ENCODE data around the gene PNPLA5. TPM values are rescaled to one million over a fixed set of nuclear protein-coding genes. Genes with fewer than 3 reads are reported as not detected.

Gene PNPLA5
- total RNA-seq, 1 donor from 2014 or later = not detected

DNA sequence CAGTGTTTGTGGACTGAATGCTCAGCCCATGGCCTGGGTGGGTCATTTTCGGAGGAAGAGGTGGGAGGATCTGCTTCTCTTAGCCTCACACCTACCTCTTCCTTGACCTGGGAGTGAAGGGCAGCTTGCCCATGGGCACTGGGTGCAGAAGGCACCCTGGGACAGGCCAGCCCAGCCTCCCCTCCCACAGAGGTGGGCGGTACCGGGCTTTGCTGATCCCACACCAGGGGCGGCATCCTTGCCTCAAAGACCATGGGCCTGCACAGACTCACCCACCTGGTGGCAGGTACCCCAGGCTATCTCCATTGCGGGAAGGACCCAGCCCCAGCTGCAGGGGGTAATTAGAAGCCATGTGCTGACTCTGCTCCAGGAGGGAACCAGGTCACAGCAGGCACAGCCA lies 1.5 kb upstream of the PNPLA5 start:
- Mint-ChIP-seq H3K27ac (ENCODE audit: unreplicated experiment) (no peak overlapping the region), H3K4me3 (ENCODE audit: unreplicated experiment) (no peak overlapping the region), H3K9me3 (ENCODE audit: unreplicated experiment) (no peaks in the 10 kb centered on the region), H3K27me3 (ENCODE audit: unreplicated experiment) (peaks cover 42% of the 10 kb centered on the region), H3K36me3 (ENCODE audit: unreplicated experiment) (no peaks in the 10 kb centered on the region), H3K4me1 (ENCODE audit: unreplicated experiment) (no peaks in the 10 kb centered on the region)
- TF ChIP-seq CTCF (IDR thresholded peaks at IDR 0.05) = no peak
- no peak for DNase-seq (ENCODE audit: extremely low spot score, unreplicated experiment)

- Mint-ChIP-seq H3K27ac (ENCODE audit: unreplicated experiment) (no peak overlapping the region), H3K9me3 (ENCODE audit: unreplicated experiment) (no peaks in the 10 kb centered on the region), H3K4me3 (ENCODE audit: unreplicated experiment) (no peak overlapping the region), H3K27me3 (ENCODE audit: unreplicated experiment) (peaks cover 46% of the 10 kb centered on the region), H3K4me1 (ENCODE audit: unreplicated experiment) (no peaks in the 10 kb centered on the region), H3K36me3 (ENCODE audit: unreplicated experiment) (no peaks in the 10 kb centered on the region)
- no peak for TF ChIP-seq CTCF (IDR thresholded peaks at IDR 0.05)
- DNase-seq (ENCODE audit: extremely low spot score, unreplicated experiment) = no peak
Observed at GRCh38 chr22:43892183-43892894, 526 bp upstream of the PNPLA5 start.

DNA sequence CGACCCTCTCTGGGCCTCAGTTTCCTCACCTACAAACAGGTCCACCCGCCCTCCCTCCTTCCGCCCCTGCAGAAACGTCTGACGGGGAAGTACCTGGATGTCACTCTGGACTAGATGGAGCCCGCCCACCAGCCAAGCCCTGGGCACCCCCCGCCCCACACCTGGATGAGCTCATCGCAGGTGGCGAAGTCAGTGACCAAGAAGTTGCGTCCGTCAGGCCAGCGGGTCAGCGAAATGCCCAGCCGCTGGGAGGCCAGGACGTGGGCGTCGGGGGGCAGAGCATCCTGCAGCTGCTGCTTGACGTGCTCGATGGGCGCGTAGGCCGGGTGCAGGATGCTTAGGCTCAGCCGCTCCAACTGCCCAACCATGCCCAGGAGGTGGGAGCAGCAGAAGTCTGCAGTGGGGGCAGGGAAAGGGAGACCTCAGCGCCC lies 897 bp downstream of the PNPLA5 start:
- no peak for TF ChIP-seq CTCF (IDR thresholded peaks at IDR 0.05)
- Mint-ChIP-seq H3K27ac (ENCODE audit: unreplicated experiment) (no peak overlapping the region), H3K4me1 (ENCODE audit: unreplicated experiment) (no peaks in the 10 kb centered on the region), H3K27me3 (ENCODE audit: unreplicated experiment) (peaks cover 49% of the 10 kb centered on the region), H3K4me3 (ENCODE audit: unreplicated experiment) (no peak overlapping the region), H3K36me3 (ENCODE audit: unreplicated experiment) (no peaks in the 10 kb centered on the region), H3K9me3 (ENCODE audit: unreplicated experiment) (no peaks in the 10 kb centered on the region)
- DNase-seq (ENCODE audit: extremely low spot score, unreplicated experiment) = no peak

DNA sequence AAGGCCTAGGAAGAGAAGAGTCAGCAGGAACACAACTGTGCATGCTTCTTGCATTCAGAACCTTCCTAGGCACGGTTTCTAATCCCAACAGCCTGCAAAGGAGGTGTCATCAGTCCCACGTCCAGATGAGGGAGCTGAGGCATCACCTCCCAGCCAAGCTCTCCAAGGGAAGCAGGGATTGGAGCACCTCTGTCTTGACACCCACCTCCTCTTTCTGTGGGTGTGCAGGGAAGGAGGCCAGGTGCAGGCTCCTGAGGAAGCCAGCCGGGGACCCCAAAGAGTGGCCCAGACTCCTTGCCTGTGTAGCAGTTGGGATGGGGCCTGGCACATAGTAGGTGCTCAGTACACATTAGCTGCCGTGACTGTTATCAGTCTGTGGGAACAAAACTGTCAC lies 2.0 kb downstream of the PNPLA5 start:
- TF ChIP-seq CTCF (IDR thresholded peaks at IDR 0.05) = no peak
- H3K36me3 Mint-ChIP-seq (ENCODE audit: unreplicated experiment) = no peaks in the 10 kb centered on the region
- DNase-seq (ENCODE audit: extremely low spot score, unreplicated experiment) = no peak
- peaks cover 47% of the 10 kb centered on the region for H3K27me3 Mint-ChIP-seq (ENCODE audit: unreplicated experiment)
- H3K4me3 Mint-ChIP-seq (ENCODE audit: unreplicated experiment) = no peak overlapping the region
- H3K4me1 Mint-ChIP-seq (ENCODE audit: unreplicated experiment) = no peaks in the 10 kb centered on the region
- no peaks in the 10 kb centered on the region for H3K9me3 Mint-ChIP-seq (ENCODE audit: unreplicated experiment)
- no peak overlapping the region for H3K27ac Mint-ChIP-seq (ENCODE audit: unreplicated experiment)

DNA sequence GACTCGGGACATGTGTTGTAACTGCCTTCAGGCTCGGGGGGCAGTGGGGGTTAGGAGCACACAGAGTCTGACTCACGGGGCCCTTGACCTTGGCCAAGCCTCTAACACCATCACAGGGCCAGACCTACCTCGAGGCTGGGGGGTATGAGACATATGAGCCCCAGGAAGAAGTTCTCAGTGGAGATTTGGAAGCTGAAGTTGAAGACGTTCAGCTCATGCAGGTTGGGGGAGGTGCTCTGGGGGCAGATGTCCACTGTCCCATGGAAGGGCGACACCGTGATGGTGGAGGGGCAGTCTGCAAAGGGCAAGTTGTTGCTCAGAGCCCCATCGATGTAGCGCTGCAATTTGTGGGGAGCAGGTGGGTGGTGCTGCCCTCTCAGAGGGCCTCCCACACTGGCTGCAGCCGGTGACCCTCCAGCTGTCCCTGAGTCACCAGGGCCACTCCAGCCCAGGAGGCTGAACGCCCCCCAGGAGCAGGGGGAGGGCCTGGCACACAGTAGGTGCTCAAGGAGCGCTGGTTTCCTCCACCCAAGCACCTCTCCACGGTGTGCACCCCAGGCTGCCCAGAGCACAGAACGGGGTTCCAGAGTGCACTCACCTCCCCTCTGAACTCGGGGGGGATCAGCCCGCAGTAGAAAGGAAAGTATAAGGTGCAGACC lies 2.5 kb downstream of the PNPLA5 start:
- Mint-ChIP-seq H3K4me1 (ENCODE audit: unreplicated experiment) (no peaks in the 10 kb centered on the region), H3K4me3 (ENCODE audit: unreplicated experiment) (no peak overlapping the region), H3K27me3 (ENCODE audit: unreplicated experiment) (peaks cover 47% of the 10 kb centered on the region), H3K36me3 (ENCODE audit: unreplicated experiment) (no peaks in the 10 kb centered on the region), H3K27ac (ENCODE audit: unreplicated experiment) (no peak overlapping the region), H3K9me3 (ENCODE audit: unreplicated experiment) (no peaks in the 10 kb centered on the region)
- no peak for DNase-seq (ENCODE audit: extremely low spot score, unreplicated experiment)
- TF ChIP-seq CTCF (IDR thresholded peaks at IDR 0.05) = no peak
